DND-41 (cell line): ENCODE results near the gene FUT3.

Experiments used
- CTCF ChIP-seq: IDR thresholded peaks from 2 replicates; pipeline ENCODE4 v1.5.1; 2012; ENCODE audit warnings: borderline replicate concordance, low read length, moderate library complexity, mild to moderate bottlenecking; ENCODE audit not compliant: poor library complexity, severe bottlenecking; ENCODE audit errors: extremely low read depth
- EZH2 ChIP-seq: IDR thresholded peaks from 3 replicates; pipeline ENCODE4 v1.6.1; 2012; ENCODE audit warnings: borderline replicate concordance, low read depth, mild to moderate bottlenecking, moderate library complexity, low read length, inconsistent platforms; ENCODE audit not compliant: severe bottlenecking

- TF ChIP-seq CTCF (no peak), EZH2 (no peak)
Observed at GRCh38 chr19:5865772-5866171, 14.5 kb upstream of the FUT3 start.
